HG02981 (cell line): ENCODE measurements around the gene TEX13A.

Experiments
- ATAC-seq: cut with Tn5 transposase; IDR thresholded peaks from one replicate; pipeline ENCODE4 v1.9.1; 2021; ENCODE audit warnings: mild to moderate bottlenecking, moderate library complexity; ENCODE audit not compliant: unreplicated experiment

Gene TEX13A

DNA sequence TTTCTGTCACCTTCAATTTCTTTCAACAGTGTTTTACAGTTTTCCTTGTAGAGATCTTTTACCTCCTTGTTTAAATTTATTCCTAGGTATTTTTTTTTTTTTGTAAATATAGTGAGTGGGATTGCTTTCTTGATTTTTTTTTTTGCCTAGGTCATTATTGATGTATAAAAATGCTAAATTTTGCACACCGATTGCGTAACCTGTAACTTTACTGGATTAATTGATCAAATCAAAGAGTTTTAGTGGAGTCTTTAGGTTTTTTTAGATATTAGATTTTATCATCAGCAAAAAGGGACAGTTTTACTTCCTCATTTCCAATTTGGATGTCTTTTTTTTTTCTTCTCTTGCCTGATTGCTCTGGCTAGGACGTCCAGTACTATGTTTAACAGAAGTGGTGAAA, 40.9 kb downstream of the TEX13A start:
- no peak for ATAC-seq

GRCh38 chrX:105173071-105173470, 47.4 kb downstream of the TEX13A start:
- ATAC-seq = no peak
